GM12873 (cell line): Measurements from ENCODE around the gene MDGA2.

ENCODE experiments used
- CTCF ChIP-seq: IDR thresholded peaks from 2 replicates; pipeline ENCODE4 v1.5.1; 2012; ENCODE audit warnings: low read depth, mild to moderate bottlenecking, moderate library complexity, low read length, control low read depth; ENCODE audit not compliant: insufficient read depth; ENCODE audit errors: missing control alignments

Gene MDGA2

GRCh38 chr14:46887144-46887543 is 788.3 kb downstream of the MDGA2 start:
- TF ChIP-seq CTCF, result no peak

GRCh38 chr14:46885566-46885965 is 789.8 kb downstream of the MDGA2 start:
- no peak for TF ChIP-seq CTCF

- no peak for TF ChIP-seq CTCF
These were observed 813.7 kb downstream of the MDGA2 start for GRCh38 chr14:46861753-46862152.

- TF ChIP-seq CTCF, result no peak
These were observed 834.3 kb downstream of the MDGA2 start for GRCh38 chr14:46840944-46841720.

- no peak for TF ChIP-seq CTCF
These were observed 855.1 kb downstream of the MDGA2 start for GRCh38 chr14:46820291-46820690.

GRCh38 chr14:46819117-46819516 is 856.3 kb downstream of the MDGA2 start:
- no peak for TF ChIP-seq CTCF

- no peak for TF ChIP-seq CTCF
These were observed 857.3 kb downstream of the MDGA2 start for GRCh38 chr14:46818147-46818546.

GRCh38 chr14:46793144-46793543 is 882.3 kb downstream of the MDGA2 start:
- no peak for TF ChIP-seq CTCF
